HG03442 (cell line): ENCODE data around the gene TBX3.

Source experiments
- ATAC-seq: cut with Tn5 transposase; IDR thresholded peaks from one replicate; pipeline ENCODE4 v1.9.1; 2021; ENCODE audit warnings: mild to moderate bottlenecking, moderate library complexity; ENCODE audit not compliant: unreplicated experiment

TBX3 gene

GRCh38 chr12:114636723-114637480, 47.1 kb downstream of the TBX3 start:
- no peak for ATAC-seq

GRCh38 chr12:114631242-114631641, 52.7 kb downstream of the TBX3 start:
- ATAC-seq = no peak

GRCh38 chr12:114628199-114628598, 55.8 kb downstream of the TBX3 start:
- ATAC-seq = no peak

- no peak for ATAC-seq
Observed at GRCh38 chr12:114627393-114627792, 56.6 kb downstream of the TBX3 start.

GRCh38 chr12:114625294-114625851, 58.6 kb downstream of the TBX3 start:
- no peak for ATAC-seq

GRCh38 chr12:114623737-114624136, 60.2 kb downstream of the TBX3 start:
- no peak for ATAC-seq
